GM12878 (cell line): ENCODE results near the gene SCAANT1.

ENCODE experiments used
- BMI1 ChIP-seq: fragments of 450-650 bp; IDR thresholded peaks from 2 replicates; pipeline ENCODE4 v1.6.1; 2016; ENCODE audit warnings: mild to moderate bottlenecking, moderate library complexity, borderline replicate concordance
- CTCF ChIP-seq, 3 experiments: IDR thresholded peaks in 2 of 3; conservative IDR thresholded peaks in 1 of 3; 2 replicates each; pipeline ENCODE4 v1.5.1; 2011; ENCODE audit warnings: low read depth in 3 of 3, low read length in 3 of 3, mild to moderate bottlenecking in 3 of 3, control low read depth in 2 of 3, moderate library complexity in 2 of 3, inconsistent platforms in 1 of 3, mixed read lengths in 1 of 3; ENCODE audit not compliant: control insufficient read depth in 2 of 3, insufficient read depth in 1 of 3; ENCODE audit errors: extremely low read depth in 1 of 3
- GABPA ChIP-seq: IDR thresholded peaks from 2 replicates; pipeline ENCODE4 v1.6.1; 2014; ENCODE audit warnings: antibody characterized with exemption, low read depth, mild to moderate bottlenecking, inconsistent platforms
- JUNB ChIP-seq: IDR thresholded peaks from 2 replicates; pipeline ENCODE4 v1.6.1; 2016; ENCODE audit warnings: antibody characterized with exemption, mild to moderate bottlenecking
- JUND ChIP-seq: IDR thresholded peaks from 2 replicates; pipeline ENCODE4 v1.6.1; 2012; ENCODE audit warnings: low read depth, mild to moderate bottlenecking, low read length, improper control_type of control experiment, moderate library complexity
- MXI1 ChIP-seq: fragments of 150-350 bp; IDR thresholded peaks from 2 replicates; pipeline ENCODE4 v1.6.1; 2011; ENCODE audit warnings: low read depth, mild to moderate bottlenecking, inconsistent platforms, low read length, improper control_type of control experiment
- POLR2A ChIP-seq: IDR thresholded peaks from 2 replicates; pipeline ENCODE4 v1.6.1; 2011; ENCODE audit warnings: low read depth, mild to moderate bottlenecking, low read length
- POLR2AphosphoS5 ChIP-seq: IDR thresholded peaks from 2 replicates; pipeline ENCODE4 v1.6.1; 2011; ENCODE audit warnings: mild to moderate bottlenecking, low read length, inconsistent platforms
- SP1 ChIP-seq: IDR thresholded peaks from one replicate; pipeline ENCODE4 v1.6.1; 2011; ENCODE audit warnings: low read depth, low read length
- ZNF24 ChIP-seq: fragments of 450-650 bp; IDR thresholded peaks from 2 replicates; pipeline ENCODE4 v1.6.1; 2017; ENCODE audit warnings: antibody characterized with exemption, mild to moderate bottlenecking
- TF ChIP-seq, protein P1 (sequence below): fragments of 450-650 bp; conservative IDR thresholded peaks from 2 replicates; pipeline ENCODE4 v1.6.1; 2017; ENCODE audit warnings: mild to moderate bottlenecking, moderate library complexity

- no peak for TF ChIP-seq ZNF24
- TF ChIP-seq CTCF (IDR thresholded peaks at IDR 0.05 in 2 of 3, conservative IDR thresholded peaks at IDR 0.05 in 1 of 3; ENCODE audit: control insufficient read depth in 2 of 3, extremely low read depth in 1 of 3, insufficient read depth in 1 of 3, low read depth in 3 of 3, low read length in 3 of 3): no peak
- no peak for TF ChIP-seq JUNB
- TF ChIP-seq MXI1: no peak
- no peak for TF ChIP-seq BMI1
- TF ChIP-seq JUND: no peak
- TF ChIP-seq POLR2A: no peak
- TF ChIP-seq POLR2AphosphoS5: no peak
- no peak for TF ChIP-seq GABPA
- no peak for TF ChIP-seq SP1
- TF ChIP-seq, protein P1, sequence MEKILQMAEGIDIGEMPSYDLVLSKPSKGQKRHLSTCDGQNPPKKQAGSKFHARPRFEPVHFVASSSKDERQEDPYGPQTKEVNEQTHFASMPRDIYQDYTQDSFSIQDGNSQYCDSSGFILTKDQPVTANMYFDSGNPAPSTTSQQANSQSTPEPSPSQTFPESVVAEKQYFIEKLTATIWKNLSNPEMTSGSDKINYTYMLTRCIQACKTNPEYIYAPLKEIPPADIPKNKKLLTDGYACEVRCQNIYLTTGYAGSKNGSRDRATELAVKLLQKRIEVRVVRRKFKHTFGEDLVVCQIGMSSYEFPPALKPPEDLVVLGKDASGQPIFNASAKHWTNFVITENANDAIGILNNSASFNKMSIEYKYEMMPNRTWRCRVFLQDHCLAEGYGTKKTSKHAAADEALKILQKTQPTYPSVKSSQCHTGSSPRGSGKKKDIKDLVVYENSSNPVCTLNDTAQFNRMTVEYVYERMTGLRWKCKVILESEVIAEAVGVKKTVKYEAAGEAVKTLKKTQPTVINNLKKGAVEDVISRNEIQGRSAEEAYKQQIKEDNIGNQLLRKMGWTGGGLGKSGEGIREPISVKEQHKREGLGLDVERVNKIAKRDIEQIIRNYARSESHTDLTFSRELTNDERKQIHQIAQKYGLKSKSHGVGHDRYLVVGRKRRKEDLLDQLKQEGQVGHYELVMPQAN: no peak
These were observed 24.7 kb upstream of the SCAANT1 start for GRCh38 chr3:63936925-63937324.
